ENCODE results near the gene FUOM. TPM values are rescaled to one million over a fixed set of nuclear protein-coding genes. Genes with fewer than 3 reads are reported as not detected.

Gene FUOM
- total and polyA plus RNA-seq, 10 of the 15 experiments (the other 5 are each of a cell fraction or from before 2014, with no cell fraction given), result 1.8 to 41.7 (median 25.6) TPM

GRCh38 chr10:133343558-133343957 is 14.3 kb downstream of the FUOM start (continued):
- TF ChIP-seq, protein P1, sequence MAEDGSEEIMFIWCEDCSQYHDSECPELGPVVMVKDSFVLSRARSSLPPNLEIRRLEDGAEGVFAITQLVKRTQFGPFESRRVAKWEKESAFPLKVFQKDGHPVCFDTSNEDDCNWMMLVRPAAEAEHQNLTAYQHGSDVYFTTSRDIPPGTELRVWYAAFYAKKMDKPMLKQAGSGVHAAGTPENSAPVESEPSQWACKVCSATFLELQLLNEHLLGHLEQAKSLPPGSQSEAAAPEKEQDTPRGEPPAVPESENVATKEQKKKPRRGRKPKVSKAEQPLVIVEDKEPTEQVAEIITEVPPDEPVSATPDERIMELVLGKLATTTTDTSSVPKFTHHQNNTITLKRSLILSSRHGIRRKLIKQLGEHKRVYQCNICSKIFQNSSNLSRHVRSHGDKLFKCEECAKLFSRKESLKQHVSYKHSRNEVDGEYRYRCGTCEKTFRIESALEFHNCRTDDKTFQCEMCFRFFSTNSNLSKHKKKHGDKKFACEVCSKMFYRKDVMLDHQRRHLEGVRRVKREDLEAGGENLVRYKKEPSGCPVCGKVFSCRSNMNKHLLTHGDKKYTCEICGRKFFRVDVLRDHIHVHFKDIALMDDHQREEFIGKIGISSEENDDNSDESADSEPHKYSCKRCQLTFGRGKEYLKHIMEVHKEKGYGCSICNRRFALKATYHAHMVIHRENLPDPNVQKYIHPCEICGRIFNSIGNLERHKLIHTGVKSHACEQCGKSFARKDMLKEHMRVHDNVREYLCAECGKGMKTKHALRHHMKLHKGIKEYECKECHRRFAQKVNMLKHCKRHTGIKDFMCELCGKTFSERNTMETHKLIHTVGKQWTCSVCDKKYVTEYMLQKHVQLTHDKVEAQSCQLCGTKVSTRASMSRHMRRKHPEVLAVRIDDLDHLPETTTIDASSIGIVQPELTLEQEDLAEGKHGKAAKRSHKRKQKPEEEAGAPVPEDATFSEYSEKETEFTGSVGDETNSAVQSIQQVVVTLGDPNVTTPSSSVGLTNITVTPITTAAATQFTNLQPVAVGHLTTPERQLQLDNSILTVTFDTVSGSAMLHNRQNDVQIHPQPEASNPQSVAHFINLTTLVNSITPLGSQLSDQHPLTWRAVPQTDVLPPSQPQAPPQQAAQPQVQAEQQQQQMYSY (CRISPR knock-in tag; IDR thresholded peaks at IDR 0.05), result no peak

- no peak for DNase-seq (ENCODE audit: low read depth, low spot score)
- no peaks in the 10 kb centered on the region for H3K4me1 ChIP-seq (ENCODE audit: control insufficient read depth, insufficient read depth, low read length)
- H3K36me3 ChIP-seq (ENCODE audit: control insufficient read depth in 2 of 2, insufficient read depth in 2 of 2, low read length in 1 of 2), result no peaks in the 10 kb centered on the region
- H3K9ac ChIP-seq (ENCODE audit: control insufficient read depth, insufficient read depth, low read length), result no peak overlapping the region
- intact Hi-C loops (cut with micrococcal nuclease; ENCODE audit: unreplicated experiment), result no loop called here
- no TSS peak for BruUV-seq (replicated peaks)
- no peak overlapping the region for H3K4me2 ChIP-seq (ENCODE audit: control insufficient read depth, insufficient read depth)
- in situ Hi-C loops (cut with MboI), result no loop called here
- CTCF ChIA-PET, result no interaction called here
- POLR2A ChIA-PET, result no interaction called here
- H2AFZ ChIP-seq (ENCODE audit: control insufficient read depth, low read depth, low read length), result no peak overlapping the region
- no peak overlapping the region for H3K27ac ChIP-seq (ENCODE audit: control insufficient read depth, insufficient read depth)
- H4K20me1 ChIP-seq (ENCODE audit: control insufficient read depth, insufficient read depth), result no peaks in the 10 kb centered on the region
- no peaks in the 10 kb centered on the region for H3K79me2 ChIP-seq (ENCODE audit: control insufficient read depth, insufficient read depth, low read length)
- RAD21 ChIA-PET (ENCODE audit: unreplicated experiment), result no interaction called here
- H3K27me3 ChIP-seq (replicated peaks in 1 of 2; ENCODE audit: control insufficient read depth in 2 of 2, insufficient read depth in 2 of 2, low read length in 1 of 2), result no peaks in the 10 kb centered on the region; a peak in 1 of 4 replicates
- SMC1A ChIA-PET (ENCODE audit: uncharacterized antibody, unreplicated experiment), result no interaction called here
- FAIRE-seq, result no peak
- 27% methylated on average over 8 of the region's 8 CpGs for WGBS (ENCODE audit: insufficient coverage, insufficient replicate concordance, low lambda C conversion rate, missing lambda C conversion rate)
- no peak for ATAC-seq
- no peak overlapping the region for H3K4me3 ChIP-seq
- no peaks in the 10 kb centered on the region; the same call in 2 of the 3 replicates for H3K9me3 ChIP-seq (replicated peaks; ENCODE audit: control insufficient read depth, insufficient read depth, low read length)
- no peak for TF ChIP-seq NBN (IDR thresholded peaks at IDR 0.05)
- TF ChIP-seq ESRRA (IDR thresholded peaks at IDR 0.05; ENCODE audit: low read length), result no peak
- no peak for TF ChIP-seq RAD21 (IDR thresholded peaks at IDR 0.05; ENCODE audit: insufficient read depth, low read depth, low read length)
- no peak for TF ChIP-seq HSF1 (IDR thresholded peaks at IDR 0.05; ENCODE audit: low read depth, low read length)
- no peak for TF ChIP-seq IKZF1 (conservative IDR thresholded peaks at IDR 0.05)
- TF ChIP-seq E2F8 (IDR thresholded peaks at IDR 0.05; ENCODE audit: low read depth, partially characterized antibody), result no peak
- no peak for TF ChIP-seq SMAD1 (IDR thresholded peaks at IDR 0.05; ENCODE audit: low read depth, partially characterized antibody)
- TF ChIP-seq, protein P2, sequence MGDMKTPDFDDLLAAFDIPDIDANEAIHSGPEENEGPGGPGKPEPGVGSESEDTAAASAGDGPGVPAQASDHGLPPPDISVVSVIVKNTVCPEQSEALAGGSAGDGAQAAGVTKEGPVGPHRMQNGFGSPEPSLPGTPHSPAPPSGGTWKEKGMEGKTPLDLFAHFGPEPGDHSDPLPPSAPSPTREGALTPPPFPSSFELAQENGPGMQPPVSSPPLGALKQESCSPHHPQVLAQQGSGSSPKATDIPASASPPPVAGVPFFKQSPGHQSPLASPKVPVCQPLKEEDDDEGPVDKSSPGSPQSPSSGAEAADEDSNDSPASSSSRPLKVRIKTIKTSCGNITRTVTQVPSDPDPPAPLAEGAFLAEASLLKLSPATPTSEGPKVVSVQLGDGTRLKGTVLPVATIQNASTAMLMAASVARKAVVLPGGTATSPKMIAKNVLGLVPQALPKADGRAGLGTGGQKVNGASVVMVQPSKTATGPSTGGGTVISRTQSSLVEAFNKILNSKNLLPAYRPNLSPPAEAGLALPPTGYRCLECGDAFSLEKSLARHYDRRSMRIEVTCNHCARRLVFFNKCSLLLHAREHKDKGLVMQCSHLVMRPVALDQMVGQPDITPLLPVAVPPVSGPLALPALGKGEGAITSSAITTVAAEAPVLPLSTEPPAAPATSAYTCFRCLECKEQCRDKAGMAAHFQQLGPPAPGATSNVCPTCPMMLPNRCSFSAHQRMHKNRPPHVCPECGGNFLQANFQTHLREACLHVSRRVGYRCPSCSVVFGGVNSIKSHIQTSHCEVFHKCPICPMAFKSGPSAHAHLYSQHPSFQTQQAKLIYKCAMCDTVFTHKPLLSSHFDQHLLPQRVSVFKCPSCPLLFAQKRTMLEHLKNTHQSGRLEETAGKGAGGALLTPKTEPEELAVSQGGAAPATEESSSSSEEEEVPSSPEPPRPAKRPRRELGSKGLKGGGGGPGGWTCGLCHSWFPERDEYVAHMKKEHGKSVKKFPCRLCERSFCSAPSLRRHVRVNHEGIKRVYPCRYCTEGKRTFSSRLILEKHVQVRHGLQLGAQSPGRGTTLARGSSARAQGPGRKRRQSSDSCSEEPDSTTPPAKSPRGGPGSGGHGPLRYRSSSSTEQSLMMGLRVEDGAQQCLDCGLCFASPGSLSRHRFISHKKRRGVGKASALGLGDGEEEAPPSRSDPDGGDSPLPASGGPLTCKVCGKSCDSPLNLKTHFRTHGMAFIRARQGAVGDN (IDR thresholded peaks at IDR 0.05), result no peak
- TF ChIP-seq ASH2L (IDR thresholded peaks at IDR 0.05; ENCODE audit: borderline replicate concordance, low read depth), result no peak
- no peak for TF ChIP-seq PAX5 (IDR thresholded peaks at IDR 0.05; ENCODE audit: borderline replicate concordance, low read depth, low read length)
Observed at GRCh38 chr10:133342942-133343341, 14.9 kb downstream of the FUOM start.
